Astrocyte (in vitro differentiated cells and primary cell): ENCODE results near the gene MT1X. TPM values are rescaled to one million over a fixed set of nuclear protein-coding genes. Genes with fewer than 3 reads are reported as not detected.

Experiments used
- DNase-seq: peaks from one replicate; pipeline ENCODE4 v3.0.0-alpha.2; 2010; ENCODE audit warnings: low read depth
- FAIRE-seq: peaks from 2 replicates; lab custom pipeline; 2011; peaks lifted over from hg19 to GRCh38; lab: Jason Lieb, UNC
- H2AFZ ChIP-seq: 2 replicates; pipeline ENCODE4 v1.6.0; 2012; ENCODE audit warnings: low read depth, low read length, inconsistent platforms
- H3K27ac ChIP-seq: 2 replicates; pipeline ENCODE4 v1.5.1; 2011; ENCODE audit warnings: low read depth, low read length, inconsistent platforms
- H3K27me3 ChIP-seq: 2 replicates; pipeline ENCODE4 v1.6.0; 2011; ENCODE audit warnings: low read length, inconsistent platforms; ENCODE audit not compliant: insufficient read depth
- H3K36me3 ChIP-seq: 2 replicates; pipeline ENCODE4 v1.5.1; 2011; ENCODE audit warnings: low read length, inconsistent platforms; ENCODE audit not compliant: insufficient read depth
- H3K4me1 ChIP-seq: 2 replicates; pipeline ENCODE4 v1.5.1; 2011; ENCODE audit warnings: low read length, inconsistent platforms; ENCODE audit not compliant: insufficient read depth
- H3K4me2 ChIP-seq: 2 replicates; pipeline ENCODE4 v1.6.0; 2012; ENCODE audit warnings: low read length, inconsistent platforms
- H3K4me3 ChIP-seq: 2 replicates; pipeline ENCODE4 v1.5.1; 2011; ENCODE audit warnings: low read depth, mild to moderate bottlenecking, low read length, inconsistent platforms; ENCODE audit not compliant: insufficient read depth
- H3K79me2 ChIP-seq: 2 replicates; pipeline ENCODE4 v1.6.0; 2012; ENCODE audit warnings: mild to moderate bottlenecking, low read length, inconsistent platforms; ENCODE audit not compliant: insufficient read depth
- H3K9ac ChIP-seq: 2 replicates; pipeline ENCODE4 v1.6.0; 2012; ENCODE audit warnings: mild to moderate bottlenecking, low read length, inconsistent platforms
- H3K9me3 ChIP-seq: 2 replicates; pipeline ENCODE4 v1.5.1; 2012; ENCODE audit warnings: low read depth, mild to moderate bottlenecking, low read length, inconsistent platforms; ENCODE audit not compliant: insufficient read depth
- H4K20me1 ChIP-seq: 2 replicates; pipeline ENCODE4 v1.6.0; 2012; ENCODE audit warnings: low read length, inconsistent platforms; ENCODE audit not compliant: insufficient read depth
- H3K27ac Mint-ChIP-seq: one replicate; pipeline ENCODE4 v1.8.0; 2021; ENCODE audit warnings: mild to moderate bottlenecking, mixed read lengths; ENCODE audit not compliant: unreplicated experiment
- H3K27me3 Mint-ChIP-seq: one replicate; pipeline ENCODE4 v1.8.0; 2021; ENCODE audit warnings: low read depth, mixed read lengths; ENCODE audit not compliant: unreplicated experiment
- H3K36me3 Mint-ChIP-seq: one replicate; pipeline ENCODE4 v1.8.0; 2021; ENCODE audit warnings: low read depth, mixed read lengths; ENCODE audit not compliant: unreplicated experiment
- H3K4me1 Mint-ChIP-seq: one replicate; pipeline ENCODE4 v1.8.0; 2021; ENCODE audit warnings: low read depth, mixed read lengths; ENCODE audit not compliant: unreplicated experiment
- H3K4me3 Mint-ChIP-seq: one replicate; pipeline ENCODE4 v1.8.0; 2021; ENCODE audit warnings: mild to moderate bottlenecking, moderate library complexity, mixed read lengths; ENCODE audit not compliant: unreplicated experiment
- H3K9me3 Mint-ChIP-seq: one replicate; pipeline ENCODE4 v1.8.0; 2021; ENCODE audit warnings: mild to moderate bottlenecking, mixed read lengths; ENCODE audit not compliant: unreplicated experiment
- CTCF ChIP-seq: IDR thresholded peaks from 2 replicates; pipeline ENCODE4 v1.5.1; 2011; ENCODE audit warnings: low read depth, mild to moderate bottlenecking, inconsistent platforms, low read length, moderate library complexity; ENCODE audit not compliant: insufficient read depth
- EZH2 ChIP-seq: IDR thresholded peaks from 2 replicates; pipeline ENCODE4 v1.6.1; 2012; ENCODE audit warnings: mild to moderate bottlenecking, low read length, inconsistent platforms; ENCODE audit not compliant: insufficient read depth
- total RNA-seq: library from RNA; stranded (reverse); gene quantifications from 2 replicates; pipeline ENCODE4 v1.2.1, GENCODE V29; 2021

The MT1X gene
- total RNA-seq, 1 donor from 2014 or later = 7.0 TPM

DNA sequence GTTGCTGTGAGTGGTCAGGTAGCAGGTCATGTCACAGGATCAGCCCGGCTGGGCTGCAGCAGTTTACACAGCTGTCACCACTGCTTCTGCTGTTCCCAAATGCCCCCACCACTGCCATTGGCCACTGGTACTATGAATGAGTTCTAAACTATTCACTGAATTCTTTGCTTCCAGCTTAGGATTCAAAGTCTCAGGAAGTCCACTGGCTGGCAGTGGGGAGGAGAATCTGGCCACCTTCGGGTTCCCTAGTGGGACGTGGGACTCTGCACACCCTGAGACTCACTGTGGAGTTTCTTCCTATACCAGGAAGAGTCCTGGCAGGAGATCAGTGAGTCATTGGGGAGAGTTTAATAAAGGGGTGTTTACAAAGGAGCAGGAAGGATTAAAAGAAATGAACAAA lies 6.9 kb downstream of the MT1X start:
- no peaks in the 10 kb centered on the region for H3K36me3 ChIP-seq
- H3K4me3 ChIP-seq = no peak overlapping the region
- Mint-ChIP-seq H3K27me3 (peaks cover 19% of the 10 kb centered on the region), H3K4me3 (no peak overlapping the region), H3K27ac (no peak overlapping the region), H3K9me3 (peaks cover 21% of the 10 kb centered on the region), H3K36me3 (peaks cover 6% of the 10 kb centered on the region), H3K4me1 (peaks cover 1% of the 10 kb centered on the region)
- FAIRE-seq (no peak), DNase-seq (no peak)
- no peaks in the 10 kb centered on the region for H3K79me2 ChIP-seq
- H3K9me3 ChIP-seq = peaks cover 3% of the 10 kb centered on the region
- H3K27ac ChIP-seq = no peak overlapping the region
- no peak overlapping the region for H3K9ac ChIP-seq
- no peaks in the 10 kb centered on the region for H4K20me1 ChIP-seq
- H3K27me3 ChIP-seq = no peaks in the 10 kb centered on the region
- H3K4me1 ChIP-seq = no peaks in the 10 kb centered on the region
- no peak overlapping the region for H2AFZ ChIP-seq
- TF ChIP-seq CTCF (no peak), EZH2 (no peak)
- H3K4me2 ChIP-seq = no peak overlapping the region

DNA sequence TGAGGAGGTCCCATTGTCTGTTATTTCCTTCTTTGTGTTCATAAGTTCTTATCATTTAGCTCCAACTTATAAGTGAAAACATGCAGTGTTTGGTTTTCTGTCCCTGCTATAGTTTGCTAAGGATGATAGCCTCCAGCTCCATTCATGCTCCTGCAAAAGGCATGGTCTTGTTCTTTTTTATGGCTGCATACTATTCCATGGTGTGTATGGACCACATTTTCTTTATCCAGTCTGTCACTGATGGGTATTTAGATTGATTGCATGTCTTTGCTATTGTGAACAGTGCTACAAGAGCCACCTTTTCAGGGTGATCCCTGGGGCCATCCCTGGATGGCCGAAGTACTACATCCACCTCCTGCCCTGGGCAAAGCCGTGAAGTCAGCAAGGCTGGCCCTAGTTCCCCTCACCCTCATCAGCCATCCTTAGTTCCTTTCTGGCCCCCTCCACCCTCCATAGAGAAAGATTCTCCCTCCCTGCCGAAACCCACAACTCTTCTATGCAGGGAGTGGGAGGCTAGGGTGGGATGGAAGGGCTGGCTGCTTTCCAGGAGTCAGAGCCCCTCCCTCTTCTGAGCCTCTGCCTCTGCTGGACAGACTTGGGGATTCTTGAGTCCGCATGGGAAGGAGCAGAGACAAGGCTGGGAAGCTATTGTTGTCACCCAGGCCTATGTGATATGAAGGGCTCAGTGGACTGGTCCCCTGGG lies 8.3 kb downstream of the MT1X start:
- H3K4me1 ChIP-seq = no peaks in the 10 kb centered on the region
- peaks cover 1% of the 10 kb centered on the region for H3K4me1 Mint-ChIP-seq

GRCh38 chr16:56691885-56692284 lies 9.6 kb downstream of the MT1X start:
- FAIRE-seq (no peak), DNase-seq (peak; percentile 25)
- H3K9me3 ChIP-seq = peaks cover 2% of the 10 kb centered on the region
- no peaks in the 10 kb centered on the region for H3K79me2 ChIP-seq
- no peak overlapping the region for H3K4me2 ChIP-seq
- peaks cover 1% of the 10 kb centered on the region for H3K4me1 Mint-ChIP-seq
- H2AFZ ChIP-seq = no peak overlapping the region
- no peak overlapping the region for H3K4me3 Mint-ChIP-seq
- H3K27ac ChIP-seq = no peak overlapping the region
- peaks cover 7% of the 10 kb centered on the region for H3K27me3 Mint-ChIP-seq
- peaks cover 14% of the 10 kb centered on the region for H3K9me3 Mint-ChIP-seq
- no peak for TF ChIP-seq EZH2
- no peak for TF ChIP-seq CTCF
- H3K36me3 ChIP-seq = no peaks in the 10 kb centered on the region
- H4K20me1 ChIP-seq = no peaks in the 10 kb centered on the region
- no peak overlapping the region for H3K9ac ChIP-seq
- no peaks in the 10 kb centered on the region for H3K27me3 ChIP-seq
- H3K36me3 Mint-ChIP-seq = peaks cover 4% of the 10 kb centered on the region
- no peak overlapping the region for H3K4me3 ChIP-seq
- H3K4me1 ChIP-seq = no peaks in the 10 kb centered on the region
- H3K27ac Mint-ChIP-seq = peak overlapping the region; percentile 48

More for the DNA sequence above, 8.3 kb downstream of the MT1X start:
- Mint-ChIP-seq H3K36me3 (peaks cover 6% of the 10 kb centered on the region), H3K27ac (no peak overlapping the region), H3K9me3 (peaks cover 21% of the 10 kb centered on the region), H3K4me3 (peak overlapping the region; percentile 41), H3K27me3 (peaks cover 10% of the 10 kb centered on the region)
- DNase-seq (no peak), FAIRE-seq (no peak)
- Histone ChIP-seq H3K36me3 (no peaks in the 10 kb centered on the region), H3K9me3 (peaks cover 3% of the 10 kb centered on the region), H3K4me2 (no peak overlapping the region), H3K9ac (no peak overlapping the region), H3K27me3 (no peaks in the 10 kb centered on the region), H4K20me1 (no peaks in the 10 kb centered on the region), H3K27ac (no peak overlapping the region), H3K4me3 (no peak overlapping the region), H3K79me2 (no peaks in the 10 kb centered on the region), H2AFZ (no peak overlapping the region)
- no peak for TF ChIP-seq EZH2
